GM21423 (cell line): Measurements from ENCODE around the gene ARSA.
A peak's percentile ranks its signal among the peaks of the same experiment; 100 is the strongest.
"Not testable (repeated sequence)": the region's sequence is repeated elsewhere in the genome, so short reads cannot be mapped to it uniquely, and the experiment has no call there.

Source experiments
- ATAC-seq: cut with Tn5 transposase; IDR thresholded peaks from one replicate; pipeline ENCODE4 v1.9.1; 2021; ENCODE audit warnings: mild to moderate bottlenecking, moderate library complexity; ENCODE audit not compliant: unreplicated experiment

Gene ARSA

GRCh38 chr22:50624347-50625130 is 3.4 kb downstream of the ARSA start:
- ATAC-seq = no peak

DNA sequence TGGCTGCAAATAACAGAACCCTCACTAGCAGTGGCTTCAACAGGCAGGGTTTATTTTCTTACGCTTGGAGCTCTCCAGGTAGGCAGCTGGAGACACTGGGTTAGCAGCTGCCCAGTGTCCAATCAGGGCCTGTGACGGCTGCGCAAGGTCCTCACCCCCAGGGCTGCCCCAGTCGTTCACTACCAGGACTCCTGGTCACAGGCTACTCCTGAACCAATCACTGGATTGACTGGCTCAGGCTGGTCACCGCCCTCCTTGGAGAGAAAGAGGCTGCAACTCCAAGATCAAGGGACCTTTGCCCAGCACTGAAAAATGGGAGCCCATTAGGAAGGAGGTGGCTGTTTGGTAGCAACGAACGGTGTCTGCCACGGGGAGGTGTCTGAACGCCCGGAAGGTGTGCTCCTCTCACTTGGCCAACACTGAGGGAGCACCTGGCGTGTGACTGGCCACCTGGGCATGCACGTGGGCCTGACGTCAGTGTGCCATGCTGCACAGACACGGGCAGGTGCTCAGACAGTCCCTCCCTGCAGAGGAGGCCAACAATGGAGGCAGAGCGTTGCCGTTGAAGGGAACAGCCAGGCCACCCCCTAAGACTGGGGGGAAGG is 5.1 kb downstream of the ARSA start:
- ATAC-seq = no peak

DNA sequence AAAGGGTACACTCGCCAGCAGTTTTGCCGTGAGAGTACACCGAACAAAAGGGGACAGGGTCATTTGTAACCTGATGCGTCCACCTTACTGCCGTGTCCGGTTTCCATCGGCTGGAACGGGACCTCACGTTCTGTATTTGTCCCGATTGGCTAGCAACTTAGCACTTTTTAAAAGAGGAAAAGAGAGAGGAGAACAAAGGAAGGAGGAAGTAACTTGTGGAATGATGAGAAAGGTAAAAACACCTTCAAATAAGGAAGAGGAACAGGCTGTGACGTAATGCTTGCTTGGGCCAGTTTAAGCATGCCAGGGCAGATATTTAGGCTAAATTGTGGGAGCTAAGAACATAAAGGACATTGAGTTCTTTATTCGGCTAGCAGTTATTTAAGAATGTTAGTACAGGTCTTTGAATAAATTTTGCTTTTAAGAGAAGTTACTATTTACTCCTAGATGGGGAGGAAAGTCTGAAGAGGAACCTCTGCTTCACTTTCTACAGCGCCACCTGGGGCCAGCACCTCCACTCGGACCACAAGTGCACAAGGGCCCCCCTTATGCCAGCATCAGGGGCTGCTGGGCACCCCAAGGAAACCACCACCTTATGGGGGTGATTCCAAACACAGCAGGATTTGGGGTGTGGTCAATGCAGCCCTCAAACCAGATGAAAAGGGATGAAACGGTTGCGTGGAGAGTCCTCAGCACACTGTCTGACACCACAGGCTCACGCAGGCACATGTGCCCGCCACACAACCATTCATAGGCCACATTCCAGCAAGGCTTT is 5.8 kb downstream of the ARSA start:
- ATAC-seq = no peak

- peak; percentile 31 for ATAC-seq
Observed at GRCh38 chr22:50621356-50621880, 6.5 kb downstream of the ARSA start.

DNA sequence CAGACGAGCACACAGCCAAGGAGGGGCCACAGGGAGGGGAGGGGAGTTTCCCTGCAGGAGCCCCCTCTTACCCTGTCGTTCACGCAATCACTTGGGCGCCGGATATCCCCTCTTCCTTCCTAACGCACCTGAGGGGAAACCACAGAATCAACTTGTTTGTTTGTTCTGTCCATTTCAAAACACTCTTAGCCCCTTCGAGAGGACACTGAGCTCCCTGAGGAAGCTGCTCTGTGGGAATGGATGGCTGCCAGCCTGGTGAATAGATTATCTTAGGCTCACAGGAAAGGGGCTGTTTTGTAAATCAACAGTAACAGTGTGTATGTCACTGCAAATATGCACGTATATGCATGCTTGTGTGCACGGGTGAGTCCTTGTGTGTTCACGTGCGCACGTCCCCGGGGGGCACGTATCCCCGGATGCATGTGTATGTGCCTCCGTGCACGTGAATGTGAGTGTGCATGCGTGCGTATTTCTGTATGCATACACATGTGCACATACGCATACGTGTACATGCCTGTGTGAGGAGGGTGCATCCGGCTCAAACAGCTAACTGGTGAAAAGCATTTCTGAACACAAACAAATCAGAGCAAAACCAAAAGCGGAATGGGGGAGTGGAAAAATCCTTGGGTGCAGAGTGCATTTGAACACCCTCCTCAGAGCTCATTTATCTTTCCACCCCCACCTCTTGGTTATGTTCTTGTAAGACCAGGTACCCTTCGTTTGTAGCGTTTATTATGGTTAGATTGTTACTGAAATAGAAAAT is 7.2 kb downstream of the ARSA start:
- ATAC-seq = peak; percentile 57

DNA sequence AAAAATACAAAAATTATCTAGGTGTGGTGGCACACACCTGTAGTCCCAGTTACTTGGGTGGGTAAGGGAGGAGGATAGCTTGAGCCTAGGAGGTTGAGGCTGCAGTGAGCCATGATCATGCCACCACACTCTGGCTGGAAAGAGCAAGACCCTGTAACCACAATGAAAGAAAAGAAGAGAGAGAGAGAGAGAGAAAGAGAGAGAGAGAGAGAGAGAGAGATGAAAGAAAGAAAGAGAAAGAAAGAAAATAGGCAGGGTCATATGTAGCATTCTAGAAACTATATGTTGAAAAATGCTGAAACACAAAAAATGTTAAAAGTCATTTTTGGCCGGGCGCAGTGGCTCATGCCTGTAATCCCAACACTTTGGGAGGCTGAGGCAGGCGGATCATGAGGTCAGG is 13.7 kb downstream of the ARSA start:
- ATAC-seq = not testable (repeated sequence)

DNA sequence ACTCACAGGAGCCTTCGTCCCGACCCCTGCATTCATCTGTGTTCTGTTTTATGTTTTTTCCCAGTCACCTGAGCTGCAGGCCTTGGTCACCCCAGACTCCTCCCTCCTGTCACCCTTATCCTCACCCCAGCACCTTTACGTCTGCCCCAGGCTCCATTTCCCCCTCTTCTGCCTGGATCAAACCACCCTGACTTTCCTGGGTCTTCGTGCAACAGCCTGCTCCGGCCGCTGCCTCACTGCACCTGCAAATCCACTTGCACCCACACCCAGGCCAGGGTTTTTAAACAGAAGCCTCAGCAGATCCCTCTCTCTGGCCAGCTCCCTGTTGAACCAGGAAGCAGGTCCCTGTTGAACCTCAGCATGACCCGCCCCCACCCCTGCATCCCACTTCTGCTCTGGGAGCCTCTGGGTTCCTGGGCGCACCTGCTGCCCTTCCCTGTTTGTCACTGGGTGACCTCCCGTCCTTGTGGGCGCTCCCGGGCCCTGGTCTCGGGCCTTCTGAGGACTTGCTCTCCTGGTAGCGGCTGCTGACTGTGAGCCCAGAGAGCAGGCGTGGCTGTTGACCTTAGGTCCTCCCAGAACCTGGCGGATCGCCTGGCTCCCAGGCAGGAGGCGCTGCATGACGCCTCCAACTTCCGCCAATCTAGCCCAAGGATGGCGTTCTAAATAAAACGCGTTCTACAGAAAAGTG is 14.5 kb downstream of the ARSA start:
- ATAC-seq = no peak

GRCh38 chr22:50612528-50613221 is 15.3 kb downstream of the ARSA start:
- no peak for ATAC-seq

GRCh38 chr22:50612168-50612527 is 15.8 kb downstream of the ARSA start:
- no peak for ATAC-seq

DNA sequence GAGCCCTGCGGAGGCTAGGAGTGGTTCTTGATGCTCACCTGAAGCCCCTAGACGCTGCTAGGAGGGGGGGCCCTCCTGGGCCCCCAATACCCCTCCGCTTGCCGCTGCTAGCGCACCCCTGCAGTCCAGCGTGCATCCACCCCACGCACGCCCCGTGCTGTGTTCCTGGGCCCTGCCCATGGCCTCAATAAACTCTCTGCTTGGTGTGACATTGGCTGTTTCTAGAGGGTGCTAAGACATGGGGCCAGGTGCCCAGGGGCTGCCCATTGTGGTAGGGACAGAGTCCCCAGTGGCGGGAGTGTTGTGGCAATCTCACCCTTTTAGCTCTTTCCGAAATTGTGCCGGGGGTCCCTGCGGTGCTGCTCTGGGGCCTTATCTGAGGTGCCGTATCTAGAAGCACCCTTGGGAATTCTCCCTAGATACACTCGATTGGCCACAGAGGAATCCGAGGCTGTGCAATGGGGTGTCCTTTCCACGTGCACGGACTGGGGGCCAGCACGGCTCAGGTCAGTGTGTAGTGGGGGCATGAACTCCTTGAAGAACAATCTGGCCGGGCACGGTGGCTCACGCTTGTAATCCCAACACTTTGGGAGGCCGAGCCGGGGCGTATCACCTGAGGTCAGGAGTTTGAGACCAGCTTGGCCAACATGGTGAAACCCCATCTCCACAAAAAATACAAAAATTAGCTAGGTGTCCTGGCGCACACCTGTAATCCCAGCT is 16.5 kb downstream of the ARSA start:
- no peak for ATAC-seq

DNA sequence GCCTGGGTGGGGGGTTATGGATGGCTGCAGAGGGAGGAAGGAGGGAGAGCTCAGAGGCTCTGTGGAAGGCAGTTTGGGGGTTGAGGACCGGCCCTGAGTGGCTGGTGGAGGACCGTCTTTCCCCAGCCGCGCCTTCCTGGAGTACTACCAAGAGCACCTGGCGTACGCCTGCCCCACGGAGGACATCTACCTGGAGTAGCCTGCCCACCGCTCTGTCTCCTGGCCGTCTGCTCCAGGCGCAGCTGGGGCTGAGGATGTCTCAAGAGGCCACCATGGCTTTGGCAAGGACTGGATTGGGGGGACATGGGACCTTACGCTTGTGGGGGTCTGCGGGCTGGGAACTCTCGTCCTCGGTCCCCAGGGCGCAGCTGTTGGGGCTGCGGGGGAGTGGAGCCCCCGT is 17.4 kb downstream of the ARSA start:
- no peak for ATAC-seq

GRCh38 chr22:50610041-50610451 is 17.9 kb downstream of the ARSA start:
- ATAC-seq = no peak

DNA sequence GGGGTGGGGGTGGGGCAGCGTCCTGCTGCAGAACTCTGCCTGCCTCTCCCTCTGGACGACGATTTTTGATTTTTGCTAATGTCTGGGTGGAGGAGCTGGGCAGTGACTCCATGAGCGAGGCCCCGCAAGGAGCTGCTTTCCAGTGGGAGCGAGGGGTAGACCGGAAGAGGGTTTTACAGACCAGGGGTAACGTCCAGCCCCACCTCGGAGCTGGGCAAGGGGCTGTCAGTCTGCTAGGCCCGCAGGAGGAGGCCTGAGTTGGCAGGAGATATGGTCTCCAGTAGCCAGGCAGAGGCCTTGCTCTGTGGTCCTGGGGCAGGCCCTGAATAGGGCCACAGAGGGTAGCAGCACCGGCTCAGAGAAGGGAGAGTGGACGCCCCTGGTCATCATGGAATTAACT is 18.4 kb downstream of the ARSA start:
- no peak for ATAC-seq

DNA sequence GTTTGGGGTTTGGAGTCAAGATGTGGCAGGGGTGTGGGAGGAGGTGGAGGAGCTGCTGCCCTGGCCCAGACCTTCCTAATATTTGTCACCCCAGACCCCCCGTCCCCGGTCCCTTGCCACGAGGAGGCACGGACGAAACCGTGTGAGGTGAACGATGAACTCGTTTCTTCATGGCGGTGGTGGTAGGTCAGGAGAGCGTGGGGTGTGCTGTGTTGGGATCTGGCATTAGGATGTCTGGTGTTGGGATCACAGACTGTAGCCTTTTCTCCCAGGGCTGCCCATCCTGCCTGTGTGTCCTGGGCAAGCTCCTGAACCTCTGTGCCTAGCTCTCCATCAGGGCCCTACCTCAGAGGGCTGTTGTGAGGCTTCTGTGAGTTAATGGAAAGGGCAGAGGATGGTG is 19.0 kb downstream of the ARSA start:
- no peak for ATAC-seq

GRCh38 chr22:50608058-50608840 is 19.7 kb downstream of the ARSA start:
- ATAC-seq = not testable (repeated sequence)

GRCh38 chr22:50607659-50608020 is 20.3 kb downstream of the ARSA start:
- no peak for ATAC-seq

GRCh38 chr22:50606946-50607658 is 20.9 kb downstream of the ARSA start:
- ATAC-seq = no peak
